ENCODE results near the gene DBH. TPM values are rescaled to one million over a fixed set of nuclear protein-coding genes. Genes with fewer than 3 reads are reported as not detected.

The DBH gene
- total RNA-seq, 1 experiment from 2014 or later, result not detected

DNA sequence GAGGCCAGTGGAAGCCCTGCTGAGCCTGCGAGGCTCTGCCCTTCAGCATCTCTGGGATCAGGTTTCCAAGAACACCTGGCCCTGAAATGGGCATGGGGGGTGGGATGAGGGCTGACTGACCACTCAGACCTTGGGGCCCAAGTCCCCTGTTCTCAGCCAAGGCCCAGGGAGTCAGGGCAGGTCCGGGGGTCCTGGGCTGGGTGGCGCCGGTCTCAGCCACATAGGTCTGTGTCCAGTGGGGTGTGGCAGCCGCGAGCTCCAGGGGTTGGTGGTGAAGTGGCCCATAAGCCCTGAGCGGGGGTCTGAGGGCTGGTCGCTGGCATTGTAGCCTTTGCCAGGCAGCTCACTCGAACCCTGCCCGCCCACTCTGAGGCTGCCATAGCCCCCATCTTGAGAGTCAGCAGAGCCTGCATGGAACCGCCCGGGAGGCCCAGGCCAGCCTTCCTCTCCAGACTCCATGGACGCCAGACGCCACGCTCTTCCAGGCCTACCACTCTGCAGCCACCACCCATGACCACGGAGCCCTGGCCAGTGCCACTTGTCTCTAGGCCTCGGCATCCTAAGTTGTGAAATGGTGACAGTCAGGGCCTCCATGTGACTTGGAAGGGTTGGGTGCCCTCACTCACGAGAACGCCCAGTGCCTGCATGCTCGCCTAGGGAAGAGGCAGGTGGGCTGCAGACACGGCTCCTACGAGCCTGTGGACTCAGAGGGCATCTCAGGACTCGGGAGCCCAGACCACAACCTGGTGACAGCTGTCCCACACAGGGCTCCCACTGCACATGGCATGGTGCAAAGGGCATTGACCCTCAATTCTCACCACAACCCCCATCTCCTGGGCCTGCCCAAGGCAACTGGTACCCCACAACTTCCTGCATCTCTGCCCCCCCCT is 6.7 kb upstream of the DBH start (continued):
- TF ChIP-seq, protein P1, sequence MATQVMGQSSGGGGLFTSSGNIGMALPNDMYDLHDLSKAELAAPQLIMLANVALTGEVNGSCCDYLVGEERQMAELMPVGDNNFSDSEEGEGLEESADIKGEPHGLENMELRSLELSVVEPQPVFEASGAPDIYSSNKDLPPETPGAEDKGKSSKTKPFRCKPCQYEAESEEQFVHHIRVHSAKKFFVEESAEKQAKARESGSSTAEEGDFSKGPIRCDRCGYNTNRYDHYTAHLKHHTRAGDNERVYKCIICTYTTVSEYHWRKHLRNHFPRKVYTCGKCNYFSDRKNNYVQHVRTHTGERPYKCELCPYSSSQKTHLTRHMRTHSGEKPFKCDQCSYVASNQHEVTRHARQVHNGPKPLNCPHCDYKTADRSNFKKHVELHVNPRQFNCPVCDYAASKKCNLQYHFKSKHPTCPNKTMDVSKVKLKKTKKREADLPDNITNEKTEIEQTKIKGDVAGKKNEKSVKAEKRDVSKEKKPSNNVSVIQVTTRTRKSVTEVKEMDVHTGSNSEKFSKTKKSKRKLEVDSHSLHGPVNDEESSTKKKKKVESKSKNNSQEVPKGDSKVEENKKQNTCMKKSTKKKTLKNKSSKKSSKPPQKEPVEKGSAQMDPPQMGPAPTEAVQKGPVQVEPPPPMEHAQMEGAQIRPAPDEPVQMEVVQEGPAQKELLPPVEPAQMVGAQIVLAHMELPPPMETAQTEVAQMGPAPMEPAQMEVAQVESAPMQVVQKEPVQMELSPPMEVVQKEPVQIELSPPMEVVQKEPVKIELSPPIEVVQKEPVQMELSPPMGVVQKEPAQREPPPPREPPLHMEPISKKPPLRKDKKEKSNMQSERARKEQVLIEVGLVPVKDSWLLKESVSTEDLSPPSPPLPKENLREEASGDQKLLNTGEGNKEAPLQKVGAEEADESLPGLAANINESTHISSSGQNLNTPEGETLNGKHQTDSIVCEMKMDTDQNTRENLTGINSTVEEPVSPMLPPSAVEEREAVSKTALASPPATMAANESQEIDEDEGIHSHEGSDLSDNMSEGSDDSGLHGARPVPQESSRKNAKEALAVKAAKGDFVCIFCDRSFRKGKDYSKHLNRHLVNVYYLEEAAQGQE (IDR thresholded peaks at IDR 0.05; ENCODE audit: low read depth), result no peak
- TF ChIP-seq EGR1 (IDR thresholded peaks at IDR 0.05; ENCODE audit: low read depth) (no peak), SP1 (IDR thresholded peaks at IDR 0.05; ENCODE audit: low read depth) (no peak), EZH2phosphoT487 (IDR thresholded peaks at IDR 0.05; ENCODE audit: borderline replicate concordance) (no peak)
- TF ChIP-seq, protein P2, sequence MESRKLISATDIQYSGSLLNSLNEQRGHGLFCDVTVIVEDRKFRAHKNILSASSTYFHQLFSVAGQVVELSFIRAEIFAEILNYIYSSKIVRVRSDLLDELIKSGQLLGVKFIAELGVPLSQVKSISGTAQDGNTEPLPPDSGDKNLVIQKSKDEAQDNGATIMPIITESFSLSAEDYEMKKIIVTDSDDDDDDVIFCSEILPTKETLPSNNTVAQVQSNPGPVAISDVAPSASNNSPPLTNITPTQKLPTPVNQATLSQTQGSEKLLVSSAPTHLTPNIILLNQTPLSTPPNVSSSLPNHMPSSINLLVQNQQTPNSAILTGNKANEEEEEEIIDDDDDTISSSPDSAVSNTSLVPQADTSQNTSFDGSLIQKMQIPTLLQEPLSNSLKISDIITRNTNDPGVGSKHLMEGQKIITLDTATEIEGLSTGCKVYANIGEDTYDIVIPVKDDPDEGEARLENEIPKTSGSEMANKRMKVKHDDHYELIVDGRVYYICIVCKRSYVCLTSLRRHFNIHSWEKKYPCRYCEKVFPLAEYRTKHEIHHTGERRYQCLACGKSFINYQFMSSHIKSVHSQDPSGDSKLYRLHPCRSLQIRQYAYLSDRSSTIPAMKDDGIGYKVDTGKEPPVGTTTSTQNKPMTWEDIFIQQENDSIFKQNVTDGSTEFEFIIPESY (IDR thresholded peaks at IDR 0.05; ENCODE audit: extremely low read depth, insufficient replicate concordance, low read length), result no peak

DNA sequence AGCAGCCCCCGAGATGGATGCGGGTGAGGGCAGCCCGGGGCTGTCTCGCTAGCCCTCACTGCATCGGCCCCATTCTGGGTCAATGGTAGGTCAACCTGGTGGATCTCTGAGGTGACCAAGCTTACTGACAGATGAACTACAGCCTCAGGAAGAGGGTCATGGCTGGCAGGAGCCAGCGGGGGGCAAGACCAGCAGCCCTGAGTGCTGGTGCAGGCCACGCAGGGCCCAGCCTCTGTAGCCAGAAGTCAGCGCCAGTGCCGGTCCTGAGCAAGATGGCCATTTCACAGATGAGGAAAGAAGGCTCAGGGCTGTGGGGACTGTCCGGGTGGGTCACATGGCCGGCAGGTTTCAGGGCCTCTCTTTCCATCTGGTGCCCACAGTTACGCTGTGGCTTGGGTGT is 5.1 kb upstream of the DBH start:
- Histone ChIP-seq H3K79me2 (ENCODE audit: insufficient read depth, low read length) (no peaks in the 10 kb centered on the region), H3K36me3 (ENCODE audit: control insufficient read depth in 1 of 2, insufficient read depth in 2 of 2, low read length in 2 of 2) (no peaks in the 10 kb centered on the region), H3K4me1 (ENCODE audit: control insufficient read depth in 1 of 2, insufficient read depth in 2 of 2, low read length in 2 of 2) (no peaks in the 10 kb centered on the region; a peak in 1 of 4 replicates), H2AFZ (ENCODE audit: low read depth, low read length, poor library complexity, severe bottlenecking) (no peak overlapping the region), H3K4me2 (ENCODE audit: low read length) (no peak overlapping the region), H3K9ac (ENCODE audit: low read length) (no peak overlapping the region), H3K9me2 (ENCODE audit: insufficient read depth) (no peaks in the 10 kb centered on the region), H3K27ac (ENCODE audit: low read depth, low read length) (no peak overlapping the region), H4K20me1 (ENCODE audit: insufficient read depth) (no peaks in the 10 kb centered on the region), H3K4me3 (replicated peaks in 1 of 2; ENCODE audit: low read depth in 1 of 2, low read length in 2 of 2) (no peak overlapping the region), H3K9me3 (ENCODE audit: control insufficient read depth in 1 of 2, insufficient read depth in 1 of 2, low read depth in 1 of 2, low read length in 2 of 2) (no peaks in the 10 kb centered on the region), H3K27me3 (ENCODE audit: insufficient read depth, low read length) (peaks cover 7% of the 10 kb centered on the region; the same call in 1 of the 2 replicates)
- ATAC-seq (no peak), DNase-seq (ENCODE audit: low read depth, low spot score) (no peak)
- ChIA-PET RAD21 (ENCODE audit: low non-redundant PET in 1 of 2, low total read pairs in 2 of 2, uncharacterized antibody in 2 of 2, unreplicated experiment in 2 of 2) (no interaction called here), POLR2A (no interaction called here), CTCF (no interaction called here)
- TF ChIP-seq, protein P1 (IDR thresholded peaks at IDR 0.05; ENCODE audit: low read depth), result no peak
- no peak for TF ChIP-seq ZFX (IDR thresholded peaks at IDR 0.05)
- TF ChIP-seq SIN3A (IDR thresholded peaks at IDR 0.05; ENCODE audit: low read depth), result no peak
- no peak for TF ChIP-seq SP1 (IDR thresholded peaks at IDR 0.05; ENCODE audit: low read depth)
- no peak for TF ChIP-seq JUND (IDR thresholded peaks at IDR 0.05)
- no peak for TF ChIP-seq ZNF274 (IDR thresholded peaks at IDR 0.05; ENCODE audit: low read depth, low read length)
- intact Hi-C loops (cut with micrococcal nuclease), result no loop called here
- BruUV-seq (replicated peaks), result no TSS peak
